ENCODE measurements around the gene FAT1. TPM values are rescaled to one million over a fixed set of nuclear protein-coding genes. Genes with fewer than 3 reads are reported as not detected.

Gene FAT1
- total RNA-seq, 1 experiment from 2014 or later: 197 TPM

- H3K27me3 Mint-ChIP-seq (ENCODE audit: unreplicated experiment): no peaks in the 10 kb centered on the region
- H3K4me1 Mint-ChIP-seq (ENCODE audit: low read depth, unreplicated experiment): peaks cover 41% of the 10 kb centered on the region
- intact Hi-C loops (cut with micrococcal nuclease; ENCODE audit: unreplicated experiment): no loop called here
- H3K9me3 Mint-ChIP-seq (ENCODE audit: low read depth, unreplicated experiment): peaks cover 4% of the 10 kb centered on the region
- H3K36me3 Mint-ChIP-seq (ENCODE audit: insufficient read depth, unreplicated experiment): peaks cover 13% of the 10 kb centered on the region
- CTCF ChIA-PET: no interaction called here
- H3K27ac Mint-ChIP-seq (ENCODE audit: unreplicated experiment): no peak overlapping the region
- H3K4me3 Mint-ChIP-seq (ENCODE audit: low read depth, unreplicated experiment): no peak overlapping the region
- DNase-seq: no peak
- no TSS peak for BruUV-seq (replicated peaks)
- no peak for TF ChIP-seq CTCF (IDR thresholded peaks at IDR 0.05; ENCODE audit: unreplicated experiment)
Measured at GRCh38 chr4:186714006-186714675, 9.5 kb downstream of the FAT1 start.

- Mint-ChIP-seq H3K36me3 (ENCODE audit: insufficient read depth, unreplicated experiment) (peaks cover 6% of the 10 kb centered on the region), H3K27ac (ENCODE audit: unreplicated experiment) (no peak overlapping the region), H3K4me1 (ENCODE audit: low read depth, unreplicated experiment) (peaks cover 36% of the 10 kb centered on the region), H3K27me3 (ENCODE audit: unreplicated experiment) (no peaks in the 10 kb centered on the region), H3K9me3 (ENCODE audit: low read depth, unreplicated experiment) (peaks cover 4% of the 10 kb centered on the region), H3K4me3 (ENCODE audit: low read depth, unreplicated experiment) (no peak overlapping the region)
- TF ChIP-seq CTCF (IDR thresholded peaks at IDR 0.05; ENCODE audit: unreplicated experiment): no peak
- CTCF ChIA-PET: interaction anchor here (0.6 kb wide), 1 partner anchor 150 kb away, joined by 4 read pairs; no protein-coding TSS in a partner anchor
- no peak for DNase-seq
- BruUV-seq (replicated peaks): no TSS peak
- intact Hi-C loops (cut with micrococcal nuclease; ENCODE audit: unreplicated experiment): no loop called here
Measured at GRCh38 chr4:186712690-186713089, 11.0 kb downstream of the FAT1 start.

GRCh38 chr4:186710521-186711119 is 13.0 kb downstream of the FAT1 start:
- Mint-ChIP-seq H3K4me1 (ENCODE audit: low read depth, unreplicated experiment) (peaks cover 44% of the 10 kb centered on the region), H3K4me3 (ENCODE audit: low read depth, unreplicated experiment) (no peak overlapping the region), H3K36me3 (ENCODE audit: insufficient read depth, unreplicated experiment) (peaks cover 11% of the 10 kb centered on the region), H3K27me3 (ENCODE audit: unreplicated experiment) (no peaks in the 10 kb centered on the region), H3K27ac (ENCODE audit: unreplicated experiment) (no peak overlapping the region), H3K9me3 (ENCODE audit: low read depth, unreplicated experiment) (peaks cover 4% of the 10 kb centered on the region)
- no TSS peak for BruUV-seq (replicated peaks)
- CTCF ChIA-PET: interaction anchor here (1.6 kb wide), 1 partner anchor 34 kb away, joined by 3 read pairs; no protein-coding TSS in a partner anchor
- intact Hi-C loops (cut with micrococcal nuclease; ENCODE audit: unreplicated experiment): no loop called here
- no peak for DNase-seq
- no peak for TF ChIP-seq CTCF (IDR thresholded peaks at IDR 0.05; ENCODE audit: unreplicated experiment)

- DNase-seq: no peak
- intact Hi-C loops (cut with micrococcal nuclease; ENCODE audit: unreplicated experiment): no loop called here
- Mint-ChIP-seq H3K4me1 (ENCODE audit: low read depth, unreplicated experiment) (peaks cover 47% of the 10 kb centered on the region), H3K27ac (ENCODE audit: unreplicated experiment) (no peak overlapping the region), H3K36me3 (ENCODE audit: insufficient read depth, unreplicated experiment) (peaks cover 20% of the 10 kb centered on the region), H3K9me3 (ENCODE audit: low read depth, unreplicated experiment) (peaks cover 4% of the 10 kb centered on the region), H3K4me3 (ENCODE audit: low read depth, unreplicated experiment) (no peak overlapping the region), H3K27me3 (ENCODE audit: unreplicated experiment) (no peaks in the 10 kb centered on the region)
- CTCF ChIA-PET: no interaction called here
- BruUV-seq (replicated peaks): no TSS peak
- no peak for TF ChIP-seq CTCF (IDR thresholded peaks at IDR 0.05; ENCODE audit: unreplicated experiment)
Measured at GRCh38 chr4:186709517-186709916, 14.1 kb downstream of the FAT1 start.
